BJ (cell line): ENCODE measurements around the gene ZNF804A. TPM values are rescaled to one million over a fixed set of nuclear protein-coding genes. Genes with fewer than 3 reads are reported as not detected.
"Not testable (repeated sequence)": the region's sequence is repeated elsewhere in the genome, so short reads cannot be mapped to it uniquely, and the experiment has no call there.

ENCODE experiments used
- CTCF ChIA-PET: fragments of 350-600 bp; formaldehyde crosslinking; extraction: SDS; loops from one replicate; lab custom pipeline; 2021; ENCODE audit warnings: antibody characterized with exemption, inconsistent platforms; lab: Yijun Ruan, JAX
- POLR2A ChIA-PET: fragments of 300-600 bp; sonication (Branson Sonifier 250); formaldehyde crosslinking; extraction: SDS; loops from one replicate; lab custom pipeline; 2021; ENCODE audit warnings: antibody characterized with exemption; lab: Charles Lee
- DNase-seq: peaks from one replicate; pipeline ENCODE4 v3.0.0-alpha.2; 2011; ENCODE audit warnings: low read depth
- H3K27me3 ChIP-seq: 2 replicates; pipeline ENCODE4 v1.6.0; 2011; ENCODE audit warnings: low read length; ENCODE audit not compliant: control insufficient read depth, insufficient read depth
- H3K36me3 ChIP-seq: 2 replicates; pipeline ENCODE4 v1.5.1; 2011; ENCODE audit warnings: low read length; ENCODE audit not compliant: control insufficient read depth, insufficient read depth
- H3K4me3 ChIP-seq: 2 replicates; pipeline ENCODE4 v1.5.1; 2011; ENCODE audit warnings: low read depth, mild to moderate bottlenecking, control low read depth, low read length
- CTCF ChIP-seq: IDR thresholded peaks from 2 replicates; pipeline ENCODE4 v1.5.1; 2011; ENCODE audit warnings: low read depth, mild to moderate bottlenecking, control low read depth, inconsistent platforms, low read length, moderate library complexity; ENCODE audit not compliant: insufficient read depth
- polyA plus RNA-seq: library from polyadenylated mRNA; depleted of rRNA; stranded (reverse); fragments of >200 nt; gene quantifications from 2 replicates; pipeline ENCODE4 v1.2.3, GENCODE V29; 2011

Gene ZNF804A
- polyA plus RNA-seq, 1 experiment, result 0.53 TPM

GRCh38 chr2:184860744-184861143 is 262.4 kb downstream of the ZNF804A start:
- ChIA-PET POLR2A (no interaction called here), CTCF (no interaction called here)
- Histone ChIP-seq H3K27me3 (no peaks in the 10 kb centered on the region), H3K36me3 (no peaks in the 10 kb centered on the region), H3K4me3 (no peak overlapping the region)
- TF ChIP-seq CTCF, result no peak
- no peak for DNase-seq

- ChIA-PET CTCF (no interaction called here), POLR2A (no interaction called here)
- Histone ChIP-seq H3K4me3 (no peak overlapping the region), H3K27me3 (no peaks in the 10 kb centered on the region), H3K36me3 (no peaks in the 10 kb centered on the region)
- DNase-seq, result no peak
- no peak for TF ChIP-seq CTCF
These were observed 276.9 kb downstream of the ZNF804A start for GRCh38 chr2:184875212-184875611.

GRCh38 chr2:184875911-184876310 is 277.6 kb downstream of the ZNF804A start:
- CTCF ChIA-PET, result no interaction called here
- Histone ChIP-seq H3K27me3 (no peaks in the 10 kb centered on the region), H3K4me3 (no peak overlapping the region), H3K36me3 (no peaks in the 10 kb centered on the region)
- no peak for TF ChIP-seq CTCF
- POLR2A ChIA-PET, result no interaction called here
- no peak for DNase-seq

- Histone ChIP-seq H3K27me3 (no peaks in the 10 kb centered on the region), H3K4me3 (no peak overlapping the region), H3K36me3 (no peaks in the 10 kb centered on the region)
- no peak for DNase-seq
- ChIA-PET POLR2A (no interaction called here), CTCF (no interaction called here)
- TF ChIP-seq CTCF, result no peak
These were observed 279.6 kb downstream of the ZNF804A start for GRCh38 chr2:184877909-184878308.

GRCh38 chr2:184879671-184880070 is 281.3 kb downstream of the ZNF804A start:
- no peaks in the 10 kb centered on the region for H3K36me3 ChIP-seq
- no peak for DNase-seq
- no peaks in the 10 kb centered on the region for H3K27me3 ChIP-seq
- TF ChIP-seq CTCF, result no peak
- ChIA-PET CTCF (no interaction called here), POLR2A (no interaction called here)
- no peak overlapping the region for H3K4me3 ChIP-seq

- POLR2A ChIA-PET, H3K4me3 ChIP-seq, H3K36me3 ChIP-seq, CTCF ChIA-PET, DNase-seq, H3K27me3 ChIP-seq: not testable (repeated sequence)
These were observed 288.3 kb downstream of the ZNF804A start for GRCh38 chr2:184886585-184886984.
